K562 (cell line): ENCODE measurements around the gene POLN. TPM values are rescaled to one million over a fixed set of nuclear protein-coding genes. Genes with fewer than 3 reads are reported as not detected.

Source experiments
- BRF1 ChIP-seq: IDR thresholded peaks from 3 replicates; pipeline ENCODE4 v1.6.1; 2011; ENCODE audit warnings: borderline replicate concordance, mild to moderate bottlenecking; ENCODE audit not compliant: insufficient read length; ENCODE audit errors: extremely low read depth
- CHCHD3 ChIP-seq: fragments of 250-450 bp; sonication (Bioruptor Pico); IDR thresholded peaks from 2 replicates; pipeline ENCODE4 v2.1.2; 2022; ENCODE audit warnings: mild to moderate bottlenecking
- EP300 ChIP-seq: IDR thresholded peaks from 2 replicates; pipeline ENCODE4 v1.6.1; 2012; ENCODE audit warnings: low read length, improper control_type of control experiment
- FUS ChIP-seq: fragments of 200-400 bp; formaldehyde crosslinking; optimal IDR thresholded peaks from 2 replicates; pipeline ENCODE3; 2017; ENCODE audit warnings: low read depth, low read length
- MXI1 ChIP-seq: IDR thresholded peaks from 2 replicates; pipeline ENCODE4 v1.6.1; 2011; ENCODE audit warnings: low read depth, mild to moderate bottlenecking, improper control_type of control experiment, low read length
- MYNN ChIP-seq, 2 experiments: sonication (generic); formaldehyde crosslinking in 1 of 2; IDR thresholded peaks; 2 replicates each; pipeline versions ENCODE4 v1.5.0 to v1.6.1; 2016 to 2020; ENCODE audit warnings: antibody characterized with exemption in 1 of 2, missing genetic modification reagents in 1 of 2
- NFIX ChIP-seq: fragments of 250-450 bp; sonication (Bioruptor Pico); IDR thresholded peaks from 2 replicates; pipeline ENCODE4 v1.4.0; 2020; ENCODE audit warnings: low read depth, mild to moderate bottlenecking, moderate library complexity
- NR2C2 ChIP-seq, 2 experiments: fragments of 200-800 bp in 1 of 2; sonication (Bioruptor generic) in 1 of 2; sonication (generic) in 1 of 2; formaldehyde crosslinking in 1 of 2; IDR thresholded peaks; 2 replicates each; pipeline versions ENCODE4 v1.6.1 to v1.8.0; 2016 to 2022; ENCODE audit warnings: mild to moderate bottlenecking in 1 of 2, missing compliant biosample characterization in 1 of 2, missing genetic modification characterization in 1 of 2, missing genetic modification reagents in 1 of 2
- NR2F6 ChIP-seq: fragments of 450-650 bp; formaldehyde crosslinking; IDR thresholded peaks from 2 replicates; pipeline ENCODE4 v1.4.0; 2020; ENCODE audit warnings: mild to moderate bottlenecking
- PCBP1 ChIP-seq: fragments of 200-400 bp; formaldehyde crosslinking; IDR thresholded peaks from 2 replicates; pipeline ENCODE4 v1.6.1; 2018; ENCODE audit warnings: mild to moderate bottlenecking, low read depth, low read length; ENCODE audit not compliant: poor library complexity, severe bottlenecking
- PHB ChIP-seq: fragments of 250-450 bp; sonication (Bioruptor Pico); IDR thresholded peaks from 2 replicates; pipeline ENCODE4 v1.5.0; 2021
- RBM25 ChIP-seq: fragments of 200-400 bp; formaldehyde crosslinking; IDR thresholded peaks from 2 replicates; pipeline ENCODE4 v1.6.1; 2018; ENCODE audit warnings: low read length, low read depth, moderate library complexity; ENCODE audit not compliant: severe bottlenecking
- RFX1 ChIP-seq: fragments of 450-650 bp; IDR thresholded peaks from 2 replicates; pipeline ENCODE4 v1.6.1; 2016; ENCODE audit warnings: mild to moderate bottlenecking, moderate library complexity
- SP2 ChIP-seq: IDR thresholded peaks from 2 replicates; pipeline ENCODE4 v1.6.1; 2011; ENCODE audit warnings: mild to moderate bottlenecking, low read depth, low read length, moderate library complexity; ENCODE audit not compliant: poor library complexity, severe bottlenecking; ENCODE audit errors: extremely low read depth
- SRSF1 ChIP-seq: fragments of 200-400 bp; formaldehyde crosslinking; IDR thresholded peaks from 2 replicates; pipeline ENCODE4 v1.6.1; 2017; ENCODE audit warnings: mild to moderate bottlenecking, low read depth, low read length, moderate library complexity
- TAF7 ChIP-seq: fragments of 450-650 bp; IDR thresholded peaks from 2 replicates; pipeline ENCODE4 v1.6.1; 2016; ENCODE audit warnings: missing genetic modification characterization, missing compliant biosample characterization
- TCF7 ChIP-seq: sonication (generic); IDR thresholded peaks from 2 replicates; pipeline ENCODE4 v1.6.1; 2016; ENCODE audit warnings: antibody characterized with exemption, borderline replicate concordance
- TRIM28 ChIP-seq: fragments of 450-650 bp; IDR thresholded peaks from 2 replicates; pipeline ENCODE4 v1.6.1; 2017
- YBX1 ChIP-seq: fragments of 450-650 bp; IDR thresholded peaks from 2 replicates; pipeline ENCODE4 v1.7.1; 2016; ENCODE audit warnings: mild to moderate bottlenecking
- polyA plus RNA-seq, 8 experiments: library from polyadenylated mRNA; depleted of rRNA in 4 of 8; stranded (reverse) in 5 of 8; unstranded in 3 of 8; fragments of >200 nt; fragmentation: Nextera tagmentation in 2 of 8; fragmentation: Illumina TruSeq in 1 of 8; extraction: Ambion mirVana in 2 of 8; extraction: Trizol in 1 of 8; gene quantifications; 2 replicates each; pipeline versions ENCODE4 v1.2.1 to v1.2.3, GENCODE V29; 2011 to 2014; ENCODE audit warnings: inconsistent platforms in 1 of 8, missing spikeins in 1 of 8
- total RNA-seq, 7 experiments: library from RNA; depleted of rRNA in 6 of 7; stranded (reverse); fragments of >200 nt in 6 of 7; fragmentation: Illumina TruSeq in 2 of 7; extraction: Trizol in 2 of 7; gene quantifications; 2 replicates each; pipeline versions ENCODE4 v1.2.1 to v1.2.3, GENCODE V29; 2011 to 2021; ENCODE audit warnings: low replicate concordance in 1 of 7
- TF ChIP-seq, protein P1 (sequence below): fragments of 450-650 bp; IDR thresholded peaks from 2 replicates; pipeline ENCODE4 v1.6.1; 2018; ENCODE audit warnings: mild to moderate bottlenecking, low read depth; ENCODE audit not compliant: partially characterized antibody
- TF ChIP-seq, protein P2 (sequence below), 2 experiments: IDR thresholded peaks; 2 replicates each; pipeline ENCODE4 v1.6.1; 2012; ENCODE audit warnings: improper control_type of control experiment in 2 of 2, low read depth in 2 of 2, low read length in 2 of 2, borderline replicate concordance in 1 of 2
- TF ChIP-seq, protein P3 (sequence below): IDR thresholded peaks from 2 replicates; pipeline ENCODE4 v1.6.1; 2011; ENCODE audit not compliant: insufficient read length; ENCODE audit errors: extremely low read depth
- TF ChIP-seq, protein P4 (sequence below): fragments of 250-450 bp; sonication (Bioruptor Pico); IDR thresholded peaks from 2 replicates; pipeline ENCODE4 v1.6.1; 2021; ENCODE audit warnings: mild to moderate bottlenecking

Gene POLN
- total and polyA plus RNA-seq, 9 of the 15 experiments (the other 6 are each of a cell fraction or from before 2014, with no cell fraction given): 0.08 to 0.91 (median 0.32) TPM

DNA sequence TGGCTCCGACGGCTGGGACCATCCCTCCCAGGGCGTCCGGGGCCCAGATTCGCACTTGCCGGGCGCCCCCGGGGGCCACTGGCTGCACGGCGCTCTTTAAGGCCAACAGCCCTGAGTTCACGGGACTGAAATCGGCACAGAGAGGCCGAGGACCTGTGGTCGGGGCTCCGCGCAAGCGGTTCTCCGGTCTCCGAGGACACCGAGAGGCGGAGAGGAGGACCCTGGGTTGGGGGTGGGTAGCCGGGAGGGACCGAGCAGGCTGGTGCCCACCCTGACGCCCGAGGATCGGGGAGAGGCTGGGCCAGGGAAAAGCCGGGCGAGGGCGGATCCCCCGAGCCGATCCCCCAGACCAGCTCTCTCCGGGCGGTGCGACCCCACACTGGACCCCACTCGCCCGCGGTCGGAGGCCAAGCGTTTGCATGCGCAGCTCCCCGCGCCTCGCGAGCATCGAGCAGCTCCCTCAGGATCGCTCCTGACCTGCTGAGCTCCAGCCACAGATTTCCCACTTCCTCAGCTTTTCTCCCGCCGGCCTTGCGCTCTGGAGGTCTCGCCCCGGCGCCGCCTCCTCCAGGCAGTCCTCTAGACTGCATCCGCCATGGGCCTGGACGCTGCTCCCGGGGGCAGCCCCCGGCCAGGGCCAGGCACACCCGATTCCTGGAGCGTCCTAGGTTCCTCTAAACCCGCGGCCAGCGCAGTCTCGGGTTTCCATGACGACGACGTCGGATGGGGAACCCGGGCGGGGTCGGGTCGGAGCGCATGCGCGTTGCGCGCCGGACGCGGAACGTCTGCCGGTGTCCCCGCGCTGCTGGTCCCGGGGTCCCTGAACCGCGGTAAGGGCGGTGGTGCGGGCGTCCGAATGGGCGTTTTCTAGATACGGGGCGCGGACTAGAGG is 200.4 kb downstream of the POLN start (continued):
- TF ChIP-seq, protein P1, sequence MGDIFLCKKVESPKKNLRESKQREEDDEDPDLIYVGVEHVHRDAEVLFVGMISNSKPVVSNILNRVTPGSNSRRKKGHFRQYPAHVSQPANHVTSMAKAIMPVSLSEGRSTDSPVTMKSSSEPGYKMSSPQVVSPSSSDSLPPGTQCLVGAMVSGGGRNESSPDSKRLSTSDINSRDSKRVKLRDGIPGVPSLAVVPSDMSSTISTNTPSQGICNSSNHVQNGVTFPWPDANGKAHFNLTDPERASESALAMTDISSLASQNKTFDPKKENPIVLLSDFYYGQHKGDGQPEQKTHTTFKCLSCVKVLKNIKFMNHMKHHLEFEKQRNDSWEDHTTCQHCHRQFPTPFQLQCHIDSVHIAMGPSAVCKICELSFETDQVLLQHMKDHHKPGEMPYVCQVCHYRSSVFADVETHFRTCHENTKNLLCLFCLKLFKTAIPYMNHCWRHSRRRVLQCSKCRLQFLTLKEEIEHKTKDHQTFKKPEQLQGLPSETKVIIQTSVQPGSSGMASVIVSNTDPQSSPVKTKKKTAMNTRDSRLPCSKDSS: no peak
- TF ChIP-seq, protein P2, sequence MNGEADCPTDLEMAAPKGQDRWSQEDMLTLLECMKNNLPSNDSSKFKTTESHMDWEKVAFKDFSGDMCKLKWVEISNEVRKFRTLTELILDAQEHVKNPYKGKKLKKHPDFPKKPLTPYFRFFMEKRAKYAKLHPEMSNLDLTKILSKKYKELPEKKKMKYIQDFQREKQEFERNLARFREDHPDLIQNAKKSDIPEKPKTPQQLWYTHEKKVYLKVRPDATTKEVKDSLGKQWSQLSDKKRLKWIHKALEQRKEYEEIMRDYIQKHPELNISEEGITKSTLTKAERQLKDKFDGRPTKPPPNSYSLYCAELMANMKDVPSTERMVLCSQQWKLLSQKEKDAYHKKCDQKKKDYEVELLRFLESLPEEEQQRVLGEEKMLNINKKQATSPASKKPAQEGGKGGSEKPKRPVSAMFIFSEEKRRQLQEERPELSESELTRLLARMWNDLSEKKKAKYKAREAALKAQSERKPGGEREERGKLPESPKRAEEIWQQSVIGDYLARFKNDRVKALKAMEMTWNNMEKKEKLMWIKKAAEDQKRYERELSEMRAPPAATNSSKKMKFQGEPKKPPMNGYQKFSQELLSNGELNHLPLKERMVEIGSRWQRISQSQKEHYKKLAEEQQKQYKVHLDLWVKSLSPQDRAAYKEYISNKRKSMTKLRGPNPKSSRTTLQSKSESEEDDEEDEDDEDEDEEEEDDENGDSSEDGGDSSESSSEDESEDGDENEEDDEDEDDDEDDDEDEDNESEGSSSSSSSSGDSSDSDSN (IDR thresholded peaks at IDR 0.05; ENCODE audit: borderline replicate concordance in 1 of 2, low read depth in 2 of 2, low read length in 2 of 2): no peak
- no peak for TF ChIP-seq PHB (CRISPR knock-in tag)
- no peak for TF ChIP-seq SP2
- no peak for TF ChIP-seq SRSF1
- TF ChIP-seq FUS: no peak
- TF ChIP-seq TRIM28: no peak
- TF ChIP-seq NFIX (CRISPR knock-in tag): no peak
- no peak for TF ChIP-seq MYNN (IDR thresholded peaks at IDR 0.05)
- TF ChIP-seq MYNN (CRISPR knock-in tag; IDR thresholded peaks at IDR 0.05): no peak
- TF ChIP-seq, protein P3, sequence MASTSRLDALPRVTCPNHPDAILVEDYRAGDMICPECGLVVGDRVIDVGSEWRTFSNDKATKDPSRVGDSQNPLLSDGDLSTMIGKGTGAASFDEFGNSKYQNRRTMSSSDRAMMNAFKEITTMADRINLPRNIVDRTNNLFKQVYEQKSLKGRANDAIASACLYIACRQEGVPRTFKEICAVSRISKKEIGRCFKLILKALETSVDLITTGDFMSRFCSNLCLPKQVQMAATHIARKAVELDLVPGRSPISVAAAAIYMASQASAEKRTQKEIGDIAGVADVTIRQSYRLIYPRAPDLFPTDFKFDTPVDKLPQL: no peak
- no peak for TF ChIP-seq NR2C2 (CRISPR knock-in tag; IDR thresholded peaks at IDR 0.05)
- peak; percentile 47 for TF ChIP-seq NR2C2 (tag; IDR thresholded peaks at IDR 0.05)
- no peak for TF ChIP-seq EP300
- TF ChIP-seq CHCHD3 (CRISPR knock-in tag): no peak
- peak; percentile 92 for TF ChIP-seq RBM25
- peak; percentile 96 for TF ChIP-seq RFX1
- no peak for TF ChIP-seq TAF7
- TF ChIP-seq YBX1: no peak
- TF ChIP-seq PCBP1: peak; percentile 85
- TF ChIP-seq TCF7: no peak
- no peak for TF ChIP-seq NR2F6 (CRISPR knock-in tag)
- TF ChIP-seq BRF1: no peak
- TF ChIP-seq, protein P4, sequence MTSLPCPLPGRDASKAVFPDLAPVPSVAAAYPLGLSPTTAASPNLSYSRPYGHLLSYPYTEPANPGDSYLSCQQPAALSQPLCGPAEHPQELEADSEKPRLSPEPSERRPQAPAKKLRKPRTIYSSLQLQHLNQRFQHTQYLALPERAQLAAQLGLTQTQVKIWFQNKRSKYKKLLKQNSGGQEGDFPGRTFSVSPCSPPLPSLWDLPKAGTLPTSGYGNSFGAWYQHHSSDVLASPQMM: no peak
- TF ChIP-seq MXI1: 0 out of 2 replicates have a peak, but pooled peaks have one; percentile 55
